WTC11 (cell line): ENCODE data around the gene CNOT1. TPM values are rescaled to one million over a fixed set of nuclear protein-coding genes. Genes with fewer than 3 reads are reported as not detected.
A peak's percentile ranks its signal among the peaks of the same experiment; 100 is the strongest.

ENCODE experiments used
- ATAC-seq: fragments of 200-7000 bp; cut with Tn5 transposase; 2 replicates; pipeline ENCODE4 v1.10.0; 2021; ENCODE audit warnings: mild to moderate bottlenecking, moderate library complexity
- CTCF ChIA-PET: fragments of 300-600 bp; sonication (Branson Sonifier 250); formaldehyde crosslinking; loops from one replicate; lab custom pipeline; 2021; ENCODE audit warnings: antibody characterized with exemption; lab: Charles Lee
- POLR2A ChIA-PET: fragments of 350-600 bp; sonication (Branson Sonifier 250); formaldehyde crosslinking; loops from one replicate; lab custom pipeline; 2021; ENCODE audit warnings: antibody characterized with exemption; lab: Charles Lee
- DNase-seq: peaks from one replicate; pipeline ENCODE4 v3.0.0; 2021; ENCODE audit warnings: low spot score
- H3K27ac Mint-ChIP-seq: 2 replicates; pipeline ENCODE4 v1.8.0; 2021; ENCODE audit warnings: mixed read lengths
- H3K27me3 Mint-ChIP-seq: 2 replicates; pipeline ENCODE4 v1.8.0; 2021; ENCODE audit warnings: low read depth, mild to moderate bottlenecking, moderate library complexity, mixed read lengths
- H3K36me3 Mint-ChIP-seq: 2 replicates; pipeline ENCODE4 v1.8.0; 2021; ENCODE audit warnings: mixed read lengths
- H3K4me1 Mint-ChIP-seq: 2 replicates; pipeline ENCODE4 v1.8.0; 2022; ENCODE audit warnings: mixed read lengths
- H3K4me3 Mint-ChIP-seq: 2 replicates; pipeline ENCODE4 v1.8.0; 2021; ENCODE audit warnings: mild to moderate bottlenecking, moderate library complexity, mixed read lengths
- H3K9me3 Mint-ChIP-seq: 2 replicates; pipeline ENCODE4 v1.8.0; 2021; ENCODE audit warnings: mixed read lengths
- CREM ChIP-seq: sonication (generic); formaldehyde crosslinking; IDR thresholded peaks from 2 replicates; pipeline ENCODE4 v1.8.1; 2022; ENCODE audit warnings: mild to moderate bottlenecking, missing genetic modification reagents, moderate library complexity
- CTCF ChIP-seq: fragments of 200-600 bp; IDR thresholded peaks from 2 replicates; pipeline ENCODE4 v1.8.0; 2022; ENCODE audit warnings: antibody characterized with exemption
- ESRRA ChIP-seq: sonication (generic); formaldehyde crosslinking; IDR thresholded peaks from 2 replicates; pipeline ENCODE4 v1.8.1; 2022; ENCODE audit warnings: mild to moderate bottlenecking, missing genetic modification reagents, borderline replicate concordance
- FOXK1 ChIP-seq: sonication (generic); formaldehyde crosslinking; IDR thresholded peaks from 2 replicates; pipeline ENCODE4 v1.8.0; 2022; ENCODE audit warnings: mild to moderate bottlenecking, moderate library complexity, missing genetic modification reagents
- KAT7 ChIP-seq: sonication (generic); formaldehyde crosslinking; IDR thresholded peaks from 2 replicates; pipeline ENCODE4 v1.8.1; 2023; ENCODE audit warnings: missing genetic modification reagents, mild to moderate bottlenecking, borderline replicate concordance
- OVOL2 ChIP-seq: fragments of 250-450 bp; sonication (Bioruptor Pico); IDR thresholded peaks from 2 replicates; pipeline ENCODE4 v1.9.0; 2021; ENCODE audit warnings: mild to moderate bottlenecking, borderline replicate concordance
- PRRX2 ChIP-seq: fragments of 250-450 bp; sonication (Bioruptor Pico); IDR thresholded peaks from 2 replicates; pipeline ENCODE4 v1.8.0; 2021; ENCODE audit warnings: mild to moderate bottlenecking
- RELA ChIP-seq: sonication (generic); formaldehyde crosslinking; IDR thresholded peaks from 2 replicates; pipeline ENCODE4 v1.8.1; 2022; ENCODE audit warnings: missing genetic modification reagents, mild to moderate bottlenecking, borderline replicate concordance
- TCF7 ChIP-seq: sonication (generic); formaldehyde crosslinking; IDR thresholded peaks from 2 replicates; pipeline ENCODE4 v1.8.0; 2022; ENCODE audit warnings: mild to moderate bottlenecking, low read depth, missing genetic modification reagents, moderate library complexity
- USF1 ChIP-seq: sonication (generic); formaldehyde crosslinking; IDR thresholded peaks from 2 replicates; pipeline ENCODE4 v1.8.0; 2022; ENCODE audit warnings: mild to moderate bottlenecking, missing genetic modification reagents
- ZNF281 ChIP-seq: sonication (generic); formaldehyde crosslinking; IDR thresholded peaks from 2 replicates; pipeline ENCODE4 v1.8.0; 2023; ENCODE audit warnings: mild to moderate bottlenecking, missing genetic modification reagents
- ZNF425 ChIP-seq: fragments of 250-450 bp; sonication (Bioruptor Pico); conservative IDR thresholded peaks from 2 replicates; pipeline ENCODE4 v1.9.0; 2021; ENCODE audit warnings: mild to moderate bottlenecking
- ZNF532 ChIP-seq: fragments of 250-450 bp; sonication (Bioruptor Pico); IDR thresholded peaks from 2 replicates; pipeline ENCODE4 v1.9.0; 2021; ENCODE audit warnings: mild to moderate bottlenecking, borderline replicate concordance
- ZNF671 ChIP-seq: fragments of 250-450 bp; sonication (Bioruptor Pico); IDR thresholded peaks from 2 replicates; pipeline ENCODE4 v1.8.0; 2021; ENCODE audit warnings: mild to moderate bottlenecking
- total RNA-seq: library from RNA; stranded (reverse); gene quantifications from 3 replicates; pipeline ENCODE4 v1.2.3, GENCODE V29; 2021
- TF ChIP-seq, protein P1 (sequence below): sonication (generic); formaldehyde crosslinking; IDR thresholded peaks from 2 replicates; pipeline ENCODE4 v1.8.1; 2022; ENCODE audit warnings: missing genetic modification reagents, borderline replicate concordance
- TF ChIP-seq, protein P2 (sequence below): sonication (generic); formaldehyde crosslinking; conservative IDR thresholded peaks from 2 replicates; pipeline ENCODE4 v1.8.1; 2023; ENCODE audit warnings: mild to moderate bottlenecking, low read depth, missing genetic modification reagents, moderate library complexity

The CNOT1 gene
- total RNA-seq, 1 experiment from 2014 or later = 314 TPM

GRCh38 chr16:58591083-58591482 is 38.5 kb downstream of the CNOT1 start:
- Mint-ChIP-seq H3K27me3 (no peaks in the 10 kb centered on the region), H3K9me3 (peaks cover 9% of the 10 kb centered on the region), H3K36me3 (peaks cover 70% of the 10 kb centered on the region), H3K4me3 (no peak overlapping the region), H3K27ac (0 out of 2 replicates have a peak overlapping the region, but pooled peaks have one; percentile 39), H3K4me1 (no peaks in the 10 kb centered on the region)
- ATAC-seq (no peak), DNase-seq (no peak)
- ChIA-PET POLR2A (no interaction called here), CTCF (no interaction called here)
- TF ChIP-seq CREM (no peak), ZNF425 (CRISPR knock-in tag) (no peak), ZNF532 (CRISPR knock-in tag) (no peak), USF1 (CRISPR knock-in tag) (no peak), KAT7 (CRISPR knock-in tag) (no peak), ESRRA (CRISPR knock-in tag) (no peak), CTCF (no peak), FOXK1 (CRISPR knock-in tag) (no peak), OVOL2 (CRISPR knock-in tag) (no peak), ZNF671 (no peak), ZNF281 (CRISPR knock-in tag) (no peak), RELA (CRISPR knock-in tag) (no peak), TCF7 (CRISPR knock-in tag) (no peak), PRRX2 (CRISPR knock-in tag) (no peak)
- TF ChIP-seq, protein P1, sequence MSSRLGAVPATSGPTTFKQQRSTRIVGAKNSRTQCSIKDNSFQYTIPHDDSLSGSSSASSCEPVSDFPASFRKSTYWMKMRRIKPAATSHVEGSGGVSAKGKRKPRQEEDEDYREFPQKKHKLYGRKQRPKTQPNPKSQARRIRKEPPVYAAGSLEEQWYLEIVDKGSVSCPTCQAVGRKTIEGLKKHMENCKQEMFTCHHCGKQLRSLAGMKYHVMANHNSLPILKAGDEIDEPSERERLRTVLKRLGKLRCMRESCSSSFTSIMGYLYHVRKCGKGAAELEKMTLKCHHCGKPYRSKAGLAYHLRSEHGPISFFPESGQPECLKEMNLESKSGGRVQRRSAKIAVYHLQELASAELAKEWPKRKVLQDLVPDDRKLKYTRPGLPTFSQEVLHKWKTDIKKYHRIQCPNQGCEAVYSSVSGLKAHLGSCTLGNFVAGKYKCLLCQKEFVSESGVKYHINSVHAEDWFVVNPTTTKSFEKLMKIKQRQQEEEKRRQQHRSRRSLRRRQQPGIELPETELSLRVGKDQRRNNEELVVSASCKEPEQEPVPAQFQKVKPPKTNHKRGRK (CRISPR knock-in tag) = no peak
- TF ChIP-seq, protein P2, sequence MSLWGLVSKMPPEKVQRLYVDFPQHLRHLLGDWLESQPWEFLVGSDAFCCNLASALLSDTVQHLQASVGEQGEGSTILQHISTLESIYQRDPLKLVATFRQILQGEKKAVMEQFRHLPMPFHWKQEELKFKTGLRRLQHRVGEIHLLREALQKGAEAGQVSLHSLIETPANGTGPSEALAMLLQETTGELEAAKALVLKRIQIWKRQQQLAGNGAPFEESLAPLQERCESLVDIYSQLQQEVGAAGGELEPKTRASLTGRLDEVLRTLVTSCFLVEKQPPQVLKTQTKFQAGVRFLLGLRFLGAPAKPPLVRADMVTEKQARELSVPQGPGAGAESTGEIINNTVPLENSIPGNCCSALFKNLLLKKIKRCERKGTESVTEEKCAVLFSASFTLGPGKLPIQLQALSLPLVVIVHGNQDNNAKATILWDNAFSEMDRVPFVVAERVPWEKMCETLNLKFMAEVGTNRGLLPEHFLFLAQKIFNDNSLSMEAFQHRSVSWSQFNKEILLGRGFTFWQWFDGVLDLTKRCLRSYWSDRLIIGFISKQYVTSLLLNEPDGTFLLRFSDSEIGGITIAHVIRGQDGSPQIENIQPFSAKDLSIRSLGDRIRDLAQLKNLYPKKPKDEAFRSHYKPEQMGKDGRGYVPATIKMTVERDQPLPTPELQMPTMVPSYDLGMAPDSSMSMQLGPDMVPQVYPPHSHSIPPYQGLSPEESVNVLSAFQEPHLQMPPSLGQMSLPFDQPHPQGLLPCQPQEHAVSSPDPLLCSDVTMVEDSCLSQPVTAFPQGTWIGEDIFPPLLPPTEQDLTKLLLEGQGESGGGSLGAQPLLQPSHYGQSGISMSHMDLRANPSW = no peak
- TF ChIP-seq, all 79 proteins: peak for 0
